AG04450 (cell line): Measurements from ENCODE around the gene KCNQ5. TPM values are rescaled to one million over a fixed set of nuclear protein-coding genes. Genes with fewer than 3 reads are reported as not detected.

ENCODE experiments used
- CTCF ChIA-PET: fragments of 300-600, 350-600 bp; formaldehyde crosslinking; extraction: SDS; loops from one replicate; lab custom pipeline; 2022; ENCODE audit warnings: antibody characterized with exemption, inconsistent platforms; lab: Charles Lee
- POLR2A ChIA-PET: fragments of 350-600 bp; formaldehyde crosslinking; extraction: SDS; loops from one replicate; lab custom pipeline; 2021; ENCODE audit warnings: antibody characterized with exemption, inconsistent platforms; lab: Yijun Ruan, JAX
- DNase-seq: peaks from one replicate; pipeline ENCODE4 v3.0.0-alpha.2; 2011; ENCODE audit warnings: low read depth, low spot score
- H3K27ac ChIP-seq: one replicate; pipeline ENCODE4 v1.5.1; 2012; ENCODE audit warnings: low read depth, low read length, control low read depth
- H3K27me3 ChIP-seq: one replicate; pipeline ENCODE4 v1.6.0; 2012; ENCODE audit warnings: low read length; ENCODE audit not compliant: control insufficient read depth, insufficient read depth
- H3K4me3 ChIP-seq: 2 replicates; pipeline ENCODE4 v1.5.1; 2011; ENCODE audit warnings: mild to moderate bottlenecking, low read depth, low read length, control low read depth
- H3K9me3 ChIP-seq: 2 replicates; pipeline ENCODE4 v1.5.1; 2012; ENCODE audit warnings: low read length; ENCODE audit not compliant: control insufficient read depth, insufficient read depth
- polyA plus RNA-seq: library from polyadenylated mRNA; depleted of rRNA; stranded (reverse); fragments of >200 nt; gene quantifications from 2 replicates; pipeline ENCODE4 v1.2.3, GENCODE V29; 2011
- TF ChIP-seq, protein P1 (sequence below): IDR thresholded peaks from 2 replicates; pipeline ENCODE4 v1.5.1; 2011; ENCODE audit warnings: low read depth, low read length, control low read depth, inconsistent platforms

The KCNQ5 gene
- polyA plus RNA-seq, 1 experiment = 0.52 TPM

DNA sequence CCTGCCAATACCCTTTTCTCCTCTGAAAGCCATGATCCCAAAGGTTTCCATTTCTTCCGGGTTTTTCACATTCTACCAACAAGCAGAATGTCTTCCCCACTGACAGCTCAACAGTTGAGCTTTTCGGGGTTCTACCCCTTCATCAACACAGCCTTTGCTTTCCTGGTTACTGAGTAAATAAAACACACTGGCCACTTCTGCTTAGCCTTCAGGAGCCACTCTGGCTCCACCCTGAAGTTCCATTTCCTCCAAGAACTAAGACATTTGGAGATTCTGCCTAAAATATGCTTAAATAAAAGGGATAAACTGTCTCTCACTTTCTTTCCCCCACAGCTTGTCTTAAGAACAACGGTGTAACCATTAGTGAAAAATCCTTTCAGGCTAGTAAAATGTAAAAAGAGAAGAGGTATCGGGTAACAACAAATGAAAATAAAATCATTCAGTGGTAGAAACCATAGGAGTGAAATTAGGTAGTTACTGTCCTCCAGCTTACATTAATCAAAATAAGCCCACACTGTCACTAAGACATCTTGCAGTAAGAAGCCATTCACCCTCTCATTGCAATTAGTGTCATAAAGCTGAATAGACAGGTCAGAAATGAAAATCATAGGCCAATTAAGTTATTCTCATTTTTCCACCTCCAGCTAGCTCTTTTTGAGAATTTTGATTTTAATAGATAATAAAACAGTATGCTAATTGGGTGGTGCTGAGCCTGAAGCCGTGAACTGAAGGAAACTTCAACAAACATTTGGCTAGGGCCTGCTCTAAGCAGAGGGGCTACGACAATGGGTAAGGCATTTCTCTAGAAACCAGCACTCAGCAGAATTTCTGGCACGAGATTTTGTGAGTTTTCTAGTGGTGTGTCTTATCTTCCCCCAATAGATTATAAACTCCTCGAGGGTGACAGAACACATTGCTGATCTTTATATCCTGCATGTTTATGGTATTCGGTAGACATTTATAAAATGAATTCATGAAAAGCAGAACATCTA, 409.2 kb downstream of the KCNQ5 start:
- POLR2A ChIA-PET = no interaction called here
- CTCF ChIA-PET = no interaction called here
- H3K27ac ChIP-seq = no peak overlapping the region
- TF ChIP-seq, protein P1, sequence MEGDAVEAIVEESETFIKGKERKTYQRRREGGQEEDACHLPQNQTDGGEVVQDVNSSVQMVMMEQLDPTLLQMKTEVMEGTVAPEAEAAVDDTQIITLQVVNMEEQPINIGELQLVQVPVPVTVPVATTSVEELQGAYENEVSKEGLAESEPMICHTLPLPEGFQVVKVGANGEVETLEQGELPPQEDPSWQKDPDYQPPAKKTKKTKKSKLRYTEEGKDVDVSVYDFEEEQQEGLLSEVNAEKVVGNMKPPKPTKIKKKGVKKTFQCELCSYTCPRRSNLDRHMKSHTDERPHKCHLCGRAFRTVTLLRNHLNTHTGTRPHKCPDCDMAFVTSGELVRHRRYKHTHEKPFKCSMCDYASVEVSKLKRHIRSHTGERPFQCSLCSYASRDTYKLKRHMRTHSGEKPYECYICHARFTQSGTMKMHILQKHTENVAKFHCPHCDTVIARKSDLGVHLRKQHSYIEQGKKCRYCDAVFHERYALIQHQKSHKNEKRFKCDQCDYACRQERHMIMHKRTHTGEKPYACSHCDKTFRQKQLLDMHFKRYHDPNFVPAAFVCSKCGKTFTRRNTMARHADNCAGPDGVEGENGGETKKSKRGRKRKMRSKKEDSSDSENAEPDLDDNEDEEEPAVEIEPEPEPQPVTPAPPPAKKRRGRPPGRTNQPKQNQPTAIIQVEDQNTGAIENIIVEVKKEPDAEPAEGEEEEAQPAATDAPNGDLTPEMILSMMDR = no peak
- DNase-seq = no peak
- H3K27me3 ChIP-seq = no peaks in the 10 kb centered on the region
- H3K9me3 ChIP-seq = no peaks in the 10 kb centered on the region
- no peak overlapping the region for H3K4me3 ChIP-seq

GRCh38 chr6:73032586-73032985, 410.7 kb downstream of the KCNQ5 start:
- DNase-seq = no peak
- TF ChIP-seq, protein P1 = no peak
- H3K9me3 ChIP-seq = no peaks in the 10 kb centered on the region
- ChIA-PET POLR2A (no interaction called here), CTCF (no interaction called here)
- H3K27me3 ChIP-seq = no peaks in the 10 kb centered on the region
- H3K27ac ChIP-seq = no peak overlapping the region
- H3K4me3 ChIP-seq = no peak overlapping the region

- Histone ChIP-seq H3K4me3 (no peak overlapping the region), H3K27me3 (no peaks in the 10 kb centered on the region), H3K9me3 (no peaks in the 10 kb centered on the region), H3K27ac (no peak overlapping the region)
- ChIA-PET POLR2A (no interaction called here), CTCF (interaction anchor here (0.7 kb wide), 1 partner anchor 93 kb away, joined by 5 read pairs; no protein-coding TSS in a partner anchor)
- DNase-seq = no peak
- TF ChIP-seq, protein P1 = no peak
Measured at GRCh38 chr6:73036689-73037088, 414.8 kb downstream of the KCNQ5 start.

GRCh38 chr6:73041051-73041450, 419.2 kb downstream of the KCNQ5 start:
- CTCF ChIA-PET = no interaction called here
- H3K27me3 ChIP-seq = no peaks in the 10 kb centered on the region
- H3K9me3 ChIP-seq = no peaks in the 10 kb centered on the region
- no peak overlapping the region for H3K4me3 ChIP-seq
- H3K27ac ChIP-seq = no peak overlapping the region
- no peak for DNase-seq
- TF ChIP-seq, protein P1 = no peak
- POLR2A ChIA-PET = no interaction called here

DNA sequence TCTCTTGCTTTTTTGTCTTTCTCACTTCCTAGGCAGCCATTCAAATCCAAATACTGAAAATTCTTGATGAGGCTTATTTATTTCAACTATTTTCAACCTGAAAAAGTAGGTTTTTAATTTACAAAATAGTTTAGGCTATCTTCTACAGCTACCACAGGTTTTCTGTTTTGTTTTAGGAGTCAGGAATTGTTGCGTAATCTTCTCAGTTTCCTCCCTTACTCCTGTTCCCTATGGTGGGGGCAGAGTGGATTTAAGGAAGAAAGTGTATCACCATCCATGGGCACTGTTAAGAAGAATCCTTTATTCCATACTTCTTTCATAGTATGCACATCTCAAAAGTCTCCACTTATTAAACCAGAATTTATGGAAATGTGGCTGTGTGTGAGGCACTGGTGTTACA, 421.0 kb downstream of the KCNQ5 start:
- TF ChIP-seq, protein P1 = no peak
- ChIA-PET POLR2A (no interaction called here), CTCF (no interaction called here)
- H3K27ac ChIP-seq = no peak overlapping the region
- DNase-seq = no peak
- no peak overlapping the region for H3K4me3 ChIP-seq
- H3K9me3 ChIP-seq = no peaks in the 10 kb centered on the region
- H3K27me3 ChIP-seq = no peaks in the 10 kb centered on the region
